IMR-90 (cell line): Measurements from ENCODE around the gene UQCRC2. TPM values are rescaled to one million over a fixed set of nuclear protein-coding genes. Genes with fewer than 3 reads are reported as not detected.

Source experiments
- ATAC-seq: fragments of 200-7000 bp; cut with Tn5 transposase; 2 replicates; pipeline ENCODE4 v1.9.1; 2020; ENCODE audit warnings: low read depth, mild to moderate bottlenecking, moderate library complexity
- BruUV-seq: library from RNA; stranded (reverse); fragments of 400-500 nt; replicated peaks from 2 replicates; lab custom pipeline; 2021; lab: Mats Ljungman, UMichigan
- CTCF ChIA-PET: fragments of 300-600 bp; formaldehyde crosslinking; extraction: SDS; loops from one replicate; lab custom pipeline; 2021; ENCODE audit warnings: antibody characterized with exemption; lab: Yijun Ruan, JAX
- POLR2A ChIA-PET: fragments of 300-600 bp; sonication (Branson Sonifier 250); formaldehyde crosslinking; loops from one replicate; lab custom pipeline; 2022; ENCODE audit warnings: antibody characterized with exemption; ENCODE audit not compliant: unreplicated experiment; lab: Charles Lee
- DNase-seq: peaks from one replicate; pipeline ENCODE4 v3.0.0; 2013
- H2AFZ ChIP-seq: replicated peaks from 2 replicates; pipeline ENCODE3; 2013; ENCODE audit warnings: low read length, mild to moderate bottlenecking; ENCODE audit not compliant: poor library complexity
- H2AK5ac ChIP-seq: 2 replicates; pipeline ENCODE4 v1.6.1; 2013; ENCODE audit warnings: low read depth, low read length, inconsistent platforms
- H2AK9ac ChIP-seq: replicated peaks from 2 replicates; pipeline ENCODE3; 2013; ENCODE audit warnings: mild to moderate bottlenecking, low read depth, low read length, moderate library complexity; ENCODE audit not compliant: poor library complexity
- H2BK120ac ChIP-seq: 2 replicates; pipeline ENCODE4 v1.6.1; 2013; ENCODE audit warnings: low read depth, low read length, inconsistent platforms
- H2BK15ac ChIP-seq: 3 replicates; pipeline ENCODE4 v1.6.1; 2013; ENCODE audit warnings: low read depth, low read length, inconsistent platforms
- H2BK20ac ChIP-seq: 2 replicates; pipeline ENCODE4 v1.6.1; 2013; ENCODE audit warnings: low read depth, mild to moderate bottlenecking, inconsistent platforms, low read length, moderate library complexity
- H2BK5ac ChIP-seq: 2 replicates; pipeline ENCODE4 v1.6.1; 2013; ENCODE audit warnings: mild to moderate bottlenecking, low read depth, low read length, inconsistent platforms; ENCODE audit not compliant: poor library complexity, severe bottlenecking
- H3K14ac ChIP-seq: replicated peaks from 2 replicates; pipeline ENCODE4 v1.6.1; 2013; ENCODE audit warnings: low read depth, low read length, inconsistent platforms
- H3K18ac ChIP-seq: 2 replicates; pipeline ENCODE4 v1.6.1; 2013; ENCODE audit warnings: low read depth, low read length, control low read depth
- H3K23ac ChIP-seq: 2 replicates; pipeline ENCODE4 v1.6.1; 2013; ENCODE audit warnings: low read depth, low read length, inconsistent platforms
- H3K27ac ChIP-seq: 2 replicates; pipeline ENCODE4 v1.5.1; 2013; ENCODE audit warnings: mild to moderate bottlenecking, control low read depth, low read length; ENCODE audit not compliant: insufficient read depth
- H3K27me3 ChIP-seq: 2 replicates; pipeline ENCODE4 v1.6.1; 2013; ENCODE audit warnings: low read length; ENCODE audit not compliant: control insufficient read depth, insufficient read depth
- H3K36me3 ChIP-seq: 2 replicates; pipeline ENCODE4 v1.6.1; 2013; ENCODE audit warnings: low read length, mixed read lengths; ENCODE audit not compliant: control insufficient read depth, insufficient read depth
- H3K4ac ChIP-seq: 2 replicates; pipeline ENCODE4 v1.6.1; 2013; ENCODE audit warnings: low read depth, low read length, inconsistent platforms
- H3K4me1 ChIP-seq: 2 replicates; pipeline ENCODE4 v1.6.1; 2013; ENCODE audit warnings: low read length, mixed read lengths; ENCODE audit not compliant: control insufficient read depth, insufficient read depth
- H3K4me2 ChIP-seq: 2 replicates; pipeline ENCODE4 v1.6.1; 2013; ENCODE audit warnings: low read depth, mild to moderate bottlenecking, control low read depth, low read length, moderate library complexity
- H3K4me3 ChIP-seq: 2 replicates; pipeline ENCODE4 v1.5.1; 2013; ENCODE audit warnings: low read depth, mild to moderate bottlenecking, control low read depth, low read length, moderate library complexity; ENCODE audit not compliant: insufficient read depth
- H3K56ac ChIP-seq: 2 replicates; pipeline ENCODE4 v1.6.1; 2013; ENCODE audit warnings: low read length, inconsistent platforms; ENCODE audit not compliant: insufficient read depth; ENCODE audit errors: extremely low read depth
- H3K79me1 ChIP-seq, 2 experiments: 2 replicates each; pipeline ENCODE4 v1.6.1; 2013; ENCODE audit warnings: low read length in 2 of 2, inconsistent platforms in 1 of 2, low read depth in 1 of 2
- H3K9ac ChIP-seq: 2 replicates; pipeline ENCODE4 v1.6.1; 2013; ENCODE audit warnings: low read depth, low read length, control low read depth
- H3K9me1 ChIP-seq: 2 replicates; pipeline ENCODE4 v1.6.1; 2013; ENCODE audit warnings: low read length, inconsistent platforms; ENCODE audit not compliant: insufficient read depth
- H3K9me3 ChIP-seq: 2 replicates; pipeline ENCODE4 v1.6.1; 2013; ENCODE audit warnings: low read length; ENCODE audit not compliant: control insufficient read depth, insufficient read depth
- H4K20me1 ChIP-seq: 2 replicates; pipeline ENCODE4 v1.6.1; 2013; ENCODE audit warnings: low read length, inconsistent platforms; ENCODE audit not compliant: insufficient read depth
- H4K5ac ChIP-seq: 2 replicates; pipeline ENCODE4 v1.6.1; 2013; ENCODE audit warnings: mild to moderate bottlenecking, low read depth, low read length, control low read depth
- H4K8ac ChIP-seq, 2 experiments: 2 replicates each; pipeline ENCODE4 v1.6.1; 2013; ENCODE audit warnings: low read depth in 2 of 2, low read length in 2 of 2, control low read depth in 1 of 2, inconsistent platforms in 1 of 2
- H4K91ac ChIP-seq: 2 replicates; pipeline ENCODE4 v1.6.1; 2013; ENCODE audit warnings: low read depth, low read length, inconsistent platforms; ENCODE audit not compliant: insufficient read depth
- MXI1 ChIP-seq: IDR thresholded peaks from 2 replicates; pipeline ENCODE4 v1.6.1; 2012; ENCODE audit warnings: low read depth, mild to moderate bottlenecking, low read length, moderate library complexity, borderline replicate concordance
- WGBS, 2 experiments: methylation state at CpG; one replicate each; pipeline versions ENCODE4 v1.1.5 to v1.1.7; 2013; ENCODE audit warnings: missing lambda C conversion rate in 2 of 2; ENCODE audit not compliant: insufficient read length in 1 of 2; ENCODE audit errors: extremely low coverage in 2 of 2; 5-methylcytosine and 5-hydroxymethylcytosine counted together
- dilution Hi-C: fragments of 300-500 bp; cut with HindIII; formaldehyde crosslinking; loops from one replicate; pipeline ENCODE4 v1.14.3; 2018; ENCODE audit warnings: low sequenced_read_pairs; ENCODE audit not compliant: unreplicated experiment
- in situ Hi-C: fragments of 300-500 bp; cut with MboI; formaldehyde crosslinking; loops from 3 replicates; pipeline ENCODE4 v1.14.3; 2019; ENCODE audit warnings: low sequenced_read_pairs, inconsistent platforms, mixed read lengths
- intact Hi-C: fragments of 100-400 bp; cut with micrococcal nuclease; formaldehyde crosslinking; loops from 2 replicates; pipeline ENCODE4 v1.10.0; 2022
- polyA plus RNA-seq, 3 experiments: library from polyadenylated mRNA; depleted of rRNA; stranded (reverse); fragments of >200 nt; gene quantifications; 2 replicates each; pipeline ENCODE4 v1.2.3, GENCODE V29; 2012; ENCODE audit warnings: low replicate concordance in 1 of 3
- total RNA-seq: library from RNA; depleted of rRNA; stranded (reverse); fragments of >200 nt; gene quantifications from 2 replicates; pipeline ENCODE4 v1.2.3, GENCODE V29; 2012

The UQCRC2 gene
- total and polyA plus RNA-seq, 2 of the 4 experiments (the other 2 are of a cell fraction) = 191 to 284 TPM

DNA sequence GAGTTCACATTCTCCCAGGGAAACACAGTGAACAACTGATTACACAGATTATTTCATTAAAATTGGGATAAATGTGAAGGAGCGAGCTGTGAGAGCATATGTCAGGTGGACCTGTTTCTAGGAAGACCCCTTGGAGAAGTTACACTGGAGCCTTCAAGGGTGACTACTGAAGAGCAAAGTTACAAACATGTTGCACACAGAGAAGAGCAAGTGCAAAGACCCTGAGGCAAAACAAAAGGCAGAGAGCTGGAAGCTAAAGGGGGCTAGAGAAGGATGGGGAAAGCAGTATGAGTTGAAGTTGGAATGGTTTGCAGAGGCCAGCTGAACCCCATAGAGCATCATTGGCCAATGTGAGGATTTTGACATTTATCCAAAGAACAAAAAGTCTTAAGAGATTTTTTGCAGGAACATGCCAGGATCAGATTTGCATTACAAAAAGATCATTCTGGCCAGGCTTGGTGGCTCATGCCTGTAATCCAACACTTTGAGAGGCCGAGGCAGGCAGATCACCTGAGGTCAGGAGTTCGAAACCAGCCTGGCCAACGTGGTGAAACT is 33.6 kb downstream of the UQCRC2 start:
- Histone ChIP-seq H4K8ac (no peak overlapping the region), H2BK120ac (no peak overlapping the region), H3K9ac (no peak overlapping the region), H2AK5ac (no peak overlapping the region), H3K23ac (no peak overlapping the region), H3K79me1 (no peaks in the 10 kb centered on the region), H2AFZ (no peak overlapping the region), H3K56ac (no peak overlapping the region), H3K4ac (no peak overlapping the region), H4K91ac (no peak overlapping the region), H2BK5ac (no peak overlapping the region), H3K9me1 (no peaks in the 10 kb centered on the region), H2AK9ac (no peak overlapping the region), H2BK15ac (no peak overlapping the region), H4K20me1 (no peaks in the 10 kb centered on the region), H4K5ac (no peak overlapping the region), H3K27ac (no peak overlapping the region), H3K14ac (no peak overlapping the region), H3K18ac (no peak overlapping the region), H2BK20ac (no peak overlapping the region), H3K36me3 (peaks cover 13% of the 10 kb centered on the region), H3K9me3 (no peaks in the 10 kb centered on the region), H3K27me3 (no peaks in the 10 kb centered on the region), H3K4me1 (no peaks in the 10 kb centered on the region), H3K4me3 (no peak overlapping the region), H3K4me2 (no peak overlapping the region)
- no peak for ATAC-seq
- DNase-seq = no peak
- intact Hi-C loops (no loop called here), dilution Hi-C loops (no loop called here), in situ Hi-C loops (no loop called here)
- no peak for TF ChIP-seq MXI1
- BruUV-seq = no TSS peak
- POLR2A ChIA-PET = no interaction called here
- 100% methylated on average over 2 of the region's 4 CpGs; no CpG with 5 or more reads in 1 of the 2 experiments for WGBS, 2 experiments
- CTCF ChIA-PET = no interaction called here
